ENCODE results near the gene DDX24.
A peak's percentile ranks its signal among the peaks of the same experiment; 100 is the strongest.

Gene DDX24

DNA sequence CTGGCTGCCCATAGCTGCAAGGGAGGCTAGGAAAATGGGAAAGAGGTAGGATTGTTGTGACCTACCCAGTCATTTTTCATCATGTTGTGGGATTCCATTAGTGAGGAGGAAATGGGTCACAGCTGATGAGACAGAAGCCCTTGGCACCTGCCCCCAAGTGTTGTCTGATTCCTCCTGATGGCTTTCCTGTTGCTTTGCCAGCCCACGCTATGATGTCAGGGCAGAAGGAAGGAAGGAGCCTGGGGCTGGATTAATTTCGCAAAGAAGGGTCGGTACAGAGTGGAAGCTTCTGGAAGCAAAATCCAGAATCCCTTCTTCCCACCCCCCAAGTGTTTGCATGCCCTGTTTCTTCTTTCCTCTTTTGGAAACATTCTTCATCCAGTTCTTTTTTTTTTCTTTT, 46.1 kb downstream of the DDX24 start:
- DNase-seq (ENCODE audit: low read depth in 1 of 2, low spot score in 1 of 2) = no peak

DNA sequence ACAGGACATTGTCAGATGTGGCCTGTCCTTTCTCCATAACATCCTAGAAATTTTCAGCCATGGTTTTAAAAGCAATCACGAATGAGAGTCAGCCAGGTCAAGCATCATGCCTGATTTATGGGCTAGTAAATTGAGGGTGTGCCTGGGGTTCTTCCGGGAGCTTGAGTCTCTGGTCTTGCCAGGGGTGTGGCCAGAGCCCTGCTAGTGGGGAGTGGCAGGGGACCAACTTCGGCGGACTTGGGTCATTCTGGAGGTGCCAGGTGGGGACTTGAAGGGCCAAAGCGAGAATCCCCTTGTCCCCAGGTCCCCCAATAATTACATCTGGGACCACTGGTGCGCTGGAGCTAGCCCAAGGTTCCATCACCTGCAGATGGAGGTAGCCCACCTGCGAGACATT, 49.1 kb downstream of the DDX24 start:
- no peak for DNase-seq (ENCODE audit: low read depth in 1 of 2, low spot score in 1 of 2)

- DNase-seq (ENCODE audit: low read depth in 1 of 2, low spot score in 1 of 2) = no peak
These were observed 49.7 kb downstream of the DDX24 start for GRCh38 chr14:94031161-94031882.

DNA sequence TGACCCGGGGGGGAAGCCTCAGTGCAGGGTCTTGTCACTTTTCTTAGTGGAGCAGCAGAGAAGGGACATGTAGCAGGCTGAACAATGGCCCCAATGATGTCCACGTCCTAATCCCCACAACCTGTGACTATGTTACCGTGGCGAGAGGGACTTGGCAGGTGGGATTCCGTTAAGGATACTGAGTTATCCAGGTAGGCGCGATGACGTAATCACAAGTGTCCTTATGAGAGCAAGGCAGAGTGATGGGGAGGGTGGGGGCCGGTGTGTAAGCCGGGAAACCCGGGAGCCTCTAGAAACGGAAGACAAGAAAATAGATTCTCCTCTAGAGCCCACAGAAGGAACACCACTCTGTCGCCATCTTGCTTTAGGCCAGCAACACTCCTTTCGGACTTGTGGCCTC, 50.4 kb downstream of the DDX24 start:
- DNase-seq (ENCODE audit: low read depth in 1 of 2, low spot score in 1 of 2) = no peak

DNA sequence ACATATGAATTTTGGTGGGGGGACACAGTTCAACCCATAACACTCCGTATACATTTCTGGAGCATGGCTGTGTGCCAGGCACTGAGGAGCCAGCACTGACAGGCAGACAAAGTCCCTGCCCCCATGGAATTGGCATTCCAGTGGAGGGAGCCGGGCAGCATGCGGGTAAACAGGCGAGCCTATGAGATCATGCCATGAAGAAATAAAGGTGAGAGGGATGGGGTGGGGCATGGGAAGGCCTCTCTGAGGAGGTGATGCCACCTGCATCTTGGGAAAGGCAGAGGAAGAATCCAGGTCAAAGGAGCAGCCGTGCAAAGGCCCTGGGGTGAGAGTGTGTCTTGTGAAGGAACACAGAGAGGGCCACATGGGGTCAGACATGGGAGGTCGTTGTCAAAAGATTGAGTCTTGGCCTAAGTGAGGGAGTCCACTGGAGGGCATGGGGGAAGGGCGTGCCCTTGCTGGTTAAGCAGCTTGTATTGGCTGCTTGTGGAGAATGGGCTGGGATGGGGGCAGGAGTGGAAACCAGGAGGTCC, 51.3 kb downstream of the DDX24 start:
- no peak for DNase-seq (ENCODE audit: low read depth in 1 of 2, low spot score in 1 of 2)

- no peak for DNase-seq (ENCODE audit: low read depth in 1 of 2, low spot score in 1 of 2)
These were observed 51.7 kb downstream of the DDX24 start for GRCh38 chr14:94029265-94029664.

DNA sequence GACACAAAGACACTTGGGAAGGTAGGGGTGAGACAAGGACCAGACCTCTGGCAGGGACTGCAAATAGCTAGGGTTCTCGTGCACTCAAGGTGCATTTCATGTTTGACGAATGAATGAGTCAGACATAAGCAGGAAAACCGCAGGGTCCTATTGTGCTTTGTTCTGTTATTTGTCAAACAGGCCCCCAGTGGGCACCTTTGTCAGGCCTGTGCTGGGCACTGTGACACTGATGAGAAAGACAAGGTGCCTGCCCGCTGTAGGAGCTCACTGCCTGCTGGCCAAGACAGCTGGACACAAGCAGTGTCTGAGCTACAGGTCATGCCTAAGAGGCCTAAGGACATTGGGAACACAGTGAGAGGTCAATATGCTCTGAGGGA, 52.6 kb downstream of the DDX24 start:
- no peak for DNase-seq (ENCODE audit: low read depth in 1 of 2, low spot score in 1 of 2)

DNA sequence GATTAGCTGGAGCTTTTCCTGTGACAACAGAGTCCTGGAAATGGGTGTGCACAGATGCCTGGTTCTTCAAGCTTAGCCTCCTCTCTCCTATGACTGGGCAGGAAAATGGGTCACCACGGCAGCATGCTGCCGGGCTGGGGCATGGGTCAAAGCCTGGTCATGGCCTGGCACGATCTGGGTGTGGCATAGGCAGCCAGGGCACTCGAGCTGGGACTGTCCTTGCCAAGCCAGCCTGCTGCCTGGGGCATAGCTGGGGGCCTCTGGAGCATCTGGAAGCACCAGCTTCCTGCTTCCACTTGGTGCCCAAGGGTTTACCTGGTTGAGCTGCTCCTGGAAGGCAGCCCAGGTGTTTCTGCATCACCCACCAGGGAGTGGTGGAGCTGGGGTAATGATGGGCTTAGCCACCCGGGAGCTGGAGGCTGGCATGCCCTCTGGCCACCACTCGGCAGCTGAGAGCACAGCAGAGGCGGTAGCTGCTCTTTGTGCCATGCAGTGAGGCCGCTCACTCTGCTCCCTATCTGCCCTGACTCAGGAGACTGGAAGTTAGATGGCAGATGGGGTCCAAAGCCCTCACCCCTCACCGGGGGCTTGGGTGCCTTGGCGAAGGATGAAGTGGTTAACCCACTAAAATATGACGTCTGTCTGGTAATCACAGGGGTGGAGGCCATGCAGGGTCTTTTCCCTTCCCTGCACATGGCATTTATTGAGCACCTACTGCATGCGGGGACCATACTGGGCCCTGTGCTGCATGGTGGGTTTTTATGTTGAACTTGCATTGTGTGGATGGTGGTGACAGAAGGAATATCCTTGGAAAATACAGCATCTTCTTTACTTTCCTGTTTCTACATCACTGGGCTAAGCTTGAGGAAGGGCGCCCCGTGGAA, 53.2 kb downstream of the DDX24 start:
- DNase-seq (ENCODE audit: low read depth in 1 of 2, low spot score in 1 of 2) = no peak

GRCh38 chr14:94026889-94027469, 54.0 kb downstream of the DDX24 start:
- DNase-seq (ENCODE audit: low read depth in 1 of 2, low spot score in 1 of 2) = no peak

GRCh38 chr14:94026173-94026888, 54.7 kb downstream of the DDX24 start, which contains the start of gene OTUB2:
OTUB2 (plus strand) TSS chr14:94026340; CDS start chr14:94026538, 198 bp downstream.
- peak; percentile 90 to 94 for DNase-seq (ENCODE audit: low read depth in 1 of 2, low spot score in 1 of 2)

- no peak for DNase-seq (ENCODE audit: low read depth in 1 of 2, low spot score in 1 of 2)
These were observed 55.3 kb downstream of the DDX24 start for GRCh38 chr14:94025720-94026119.

DNA sequence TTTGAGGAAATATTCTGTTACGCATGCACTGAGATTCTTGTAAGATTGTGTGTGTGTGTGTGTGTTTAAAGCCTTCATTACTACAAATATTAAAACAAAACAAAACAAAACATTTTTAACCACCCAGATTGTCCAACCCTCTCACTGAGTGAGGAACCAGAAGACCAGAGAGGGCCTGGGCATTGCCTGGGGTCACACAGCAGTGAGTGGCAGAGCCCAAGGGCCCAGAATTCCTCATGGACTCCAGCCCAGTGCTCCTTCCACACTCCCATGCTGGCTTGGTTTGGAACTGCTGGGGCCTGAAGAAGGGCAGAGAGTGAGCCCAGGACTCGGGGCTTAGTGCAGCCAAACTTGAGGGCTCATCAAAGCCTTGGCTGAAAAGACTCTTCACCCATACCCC, 56.5 kb downstream of the DDX24 start:
- no peak for DNase-seq (ENCODE audit: low read depth in 1 of 2, low spot score in 1 of 2)

GRCh38 chr14:94022532-94023411, 58.2 kb downstream of the DDX24 start:
- no peak for DNase-seq (ENCODE audit: low read depth in 1 of 2, low spot score in 1 of 2)

DNA sequence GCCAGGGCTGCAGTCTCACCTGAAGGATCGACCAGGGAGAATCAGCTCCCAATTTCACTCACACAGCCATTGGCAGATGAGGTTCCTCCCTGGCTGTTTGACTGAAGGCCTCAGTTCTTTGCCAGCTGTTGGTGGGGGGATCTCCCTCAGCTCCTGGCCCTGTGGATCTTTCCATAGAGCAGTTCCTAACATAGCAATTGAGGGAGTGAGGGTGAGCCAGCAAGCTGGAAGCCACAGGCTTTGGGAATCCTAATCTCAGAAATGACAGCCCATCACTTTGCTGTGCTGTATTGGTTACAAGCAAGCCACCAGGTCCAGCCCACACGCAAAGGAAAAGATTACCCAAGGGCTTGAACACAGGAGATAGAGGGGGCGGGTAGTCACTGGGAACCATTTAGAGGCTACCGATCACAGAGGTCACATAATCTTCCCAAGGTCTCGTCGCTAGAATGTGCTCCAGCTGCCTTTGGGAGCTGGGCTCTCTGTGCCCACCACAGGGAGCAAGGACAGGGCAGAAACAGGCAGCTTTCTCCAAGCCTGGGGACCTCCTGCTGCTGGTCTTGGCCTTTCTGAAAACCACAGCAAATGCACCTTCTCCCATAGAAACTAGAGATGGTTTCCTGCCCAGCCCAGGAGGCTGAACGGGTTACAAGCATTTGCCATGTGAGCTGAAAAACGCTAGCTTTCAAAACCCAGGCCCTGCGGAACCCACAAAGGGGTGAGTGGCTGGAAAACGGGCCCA, 59.4 kb downstream of the DDX24 start:
- DNase-seq (ENCODE audit: low read depth in 1 of 2, low spot score in 1 of 2) = no peak

DNA sequence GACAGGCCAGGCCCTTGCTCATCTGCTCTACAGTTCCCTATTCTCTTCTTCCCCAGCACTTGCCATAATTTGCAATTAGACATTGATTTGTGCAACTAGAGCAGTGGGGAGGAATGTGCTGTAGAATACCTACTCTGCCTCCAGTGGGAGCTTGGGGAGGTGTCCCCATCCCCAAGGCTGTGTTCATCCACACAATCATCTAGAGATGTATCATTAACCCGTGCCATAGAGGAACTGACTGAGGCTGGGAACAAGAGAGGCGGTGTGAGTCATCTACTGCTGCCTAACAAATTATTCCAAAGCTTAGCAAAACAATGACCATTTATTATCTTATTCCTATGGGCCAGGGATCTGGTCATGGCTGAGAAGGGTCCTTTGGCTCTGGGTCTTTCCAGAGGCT, 60.0 kb downstream of the DDX24 start:
- no peak for DNase-seq (ENCODE audit: low read depth in 1 of 2, low spot score in 1 of 2)

GRCh38 chr14:94020267-94020666, 60.7 kb downstream of the DDX24 start:
- no peak for DNase-seq (ENCODE audit: low read depth in 1 of 2, low spot score in 1 of 2)

DNA sequence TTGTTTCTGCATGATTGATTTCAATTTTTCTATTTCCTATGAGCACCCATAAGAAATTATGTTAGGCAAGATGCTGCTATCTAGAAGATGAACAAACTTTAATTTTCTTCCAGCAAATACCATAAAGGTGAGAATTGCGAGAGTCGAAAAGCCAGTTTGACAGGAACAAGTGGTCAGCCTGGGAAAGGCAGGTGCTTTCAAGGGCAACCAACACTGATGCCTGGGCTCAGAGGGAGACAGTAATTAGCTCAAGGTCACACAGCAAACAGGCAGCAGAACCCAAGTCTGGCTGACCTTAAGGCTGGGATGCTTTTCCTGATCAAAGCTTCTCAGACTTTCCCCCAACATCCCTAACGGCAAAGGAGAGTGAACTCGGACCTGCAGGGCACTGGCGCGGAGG, 61.7 kb downstream of the DDX24 start:
- DNase-seq (ENCODE audit: low read depth in 1 of 2, low spot score in 1 of 2) = no peak

GRCh38 chr14:94018308-94018707, 62.7 kb downstream of the DDX24 start:
- DNase-seq (ENCODE audit: low read depth in 1 of 2, low spot score in 1 of 2) = no peak

- no peak for DNase-seq (ENCODE audit: low read depth in 1 of 2, low spot score in 1 of 2)
These were observed 64.5 kb downstream of the DDX24 start for GRCh38 chr14:94016446-94016976.

All from stimulated activated CD4-positive, alpha-beta T cell treated with anti-CD3 and anti-CD28 coated beads, Interleukin-15, amount 100 ng/mL, for 1 hour (primary cell).